ENCODE measurements around the gene LHFPL5.

Gene LHFPL5

DNA sequence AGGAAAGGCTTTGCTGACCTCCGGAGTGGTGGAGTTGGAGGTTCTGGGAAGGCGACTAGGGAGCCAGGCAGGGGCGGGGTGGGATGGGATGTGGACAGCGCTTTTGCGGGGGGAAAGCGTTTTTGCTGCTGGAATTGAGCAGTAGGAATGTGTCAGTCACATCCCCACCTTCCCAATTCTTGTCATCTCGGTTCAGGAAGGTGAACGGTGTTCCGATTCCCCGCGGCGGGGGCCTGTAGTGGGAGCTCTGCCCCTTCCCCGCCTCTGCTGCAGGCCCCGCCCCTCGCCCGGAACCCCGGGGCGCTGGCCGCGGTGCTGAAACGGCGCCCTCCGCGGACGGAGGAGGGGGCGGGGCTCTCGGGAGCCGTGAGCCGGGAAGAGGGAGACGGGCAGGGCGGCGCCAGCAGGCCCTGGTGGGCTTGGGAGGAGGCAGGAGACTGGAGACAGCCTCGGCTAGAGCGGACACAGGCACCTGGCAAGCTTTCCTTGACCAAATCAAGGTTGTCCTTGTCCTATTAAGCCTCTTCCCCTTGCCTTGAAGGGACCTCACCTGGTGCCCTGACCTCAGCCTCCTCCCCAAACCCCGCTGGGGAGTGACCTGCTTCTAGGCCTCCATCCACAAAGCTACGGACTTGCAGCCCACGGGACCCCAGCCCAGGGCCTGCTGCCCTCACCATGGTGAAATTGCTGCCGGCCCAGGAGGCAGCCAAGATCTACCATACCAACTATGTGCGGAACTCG is at the start of gene LHFPL5:
LHFPL5 (plus strand) TSS at position 357 of the 741 bp plus-strand sequence; CDS start at position 676, 319 bp downstream.
- H3K4me3 ChIP-seq (ENCODE audit: low read depth, low read length): peak within 1 kb of the TSS; percentile 83
- H3K27me3 ChIP-seq (ENCODE audit: control insufficient read depth, insufficient read depth, low read length): peaks cover 6% of the 10 kb centered on the region
- no peaks in the 10 kb centered on the region for H3K9me3 ChIP-seq (ENCODE audit: control insufficient read depth, insufficient read depth, low read length)
- H3K4me1 ChIP-seq (ENCODE audit: control insufficient read depth, insufficient read depth, low read length): peaks cover 4% of the 10 kb centered on the region
- no peak within 1 kb of the TSS for H3K9ac ChIP-seq (ENCODE audit: low read depth, low read length)
- no peaks in the 10 kb centered on the region for H3K36me3 ChIP-seq (ENCODE audit: control insufficient read depth, insufficient read depth, low read length)

DNA sequence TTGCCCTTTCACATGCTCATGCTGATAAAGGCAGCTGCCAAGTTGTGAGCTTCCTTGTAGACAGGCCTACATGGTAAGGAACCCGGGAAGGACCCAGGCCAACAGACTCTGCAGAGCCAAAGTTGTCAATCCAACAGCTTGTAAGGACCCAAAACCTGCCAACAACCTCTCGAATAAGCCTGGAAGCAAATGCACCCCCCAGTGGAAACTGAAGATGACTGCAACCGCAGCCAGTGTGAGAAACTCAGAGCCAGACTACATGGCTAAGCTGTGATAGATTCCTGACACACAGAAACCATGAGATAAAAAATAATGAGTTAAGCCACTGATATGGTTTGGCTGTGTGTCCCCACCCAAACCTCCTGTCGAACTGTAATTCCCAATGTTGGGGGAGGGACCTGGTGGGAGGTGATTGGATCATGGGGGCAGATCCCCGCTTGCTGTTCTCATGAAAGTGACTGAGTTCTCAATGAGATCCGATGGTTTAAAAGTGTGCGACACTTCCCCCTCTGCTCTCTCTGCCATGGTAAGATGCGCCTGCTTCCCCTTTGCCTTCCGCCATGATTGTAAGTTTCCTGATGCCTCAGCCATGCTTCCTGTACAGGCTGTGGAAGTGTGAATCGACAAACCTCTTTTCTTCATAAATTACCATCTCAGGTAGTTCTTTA is 47.6 kb upstream of the LHFPL5 start:
- Histone ChIP-seq H3K9me3 (ENCODE audit: control insufficient read depth, insufficient read depth, low read length) (no peaks in the 10 kb centered on the region), H3K36me3 (ENCODE audit: control insufficient read depth, insufficient read depth, low read length) (no peaks in the 10 kb centered on the region), H3K9ac (ENCODE audit: low read depth, low read length) (no peak overlapping the region), H3K27me3 (ENCODE audit: control insufficient read depth, insufficient read depth, low read length) (no peaks in the 10 kb centered on the region), H3K4me3 (ENCODE audit: low read depth, low read length) (no peak overlapping the region), H3K4me1 (ENCODE audit: control insufficient read depth, insufficient read depth, low read length) (peaks cover 26% of the 10 kb centered on the region)

DNA sequence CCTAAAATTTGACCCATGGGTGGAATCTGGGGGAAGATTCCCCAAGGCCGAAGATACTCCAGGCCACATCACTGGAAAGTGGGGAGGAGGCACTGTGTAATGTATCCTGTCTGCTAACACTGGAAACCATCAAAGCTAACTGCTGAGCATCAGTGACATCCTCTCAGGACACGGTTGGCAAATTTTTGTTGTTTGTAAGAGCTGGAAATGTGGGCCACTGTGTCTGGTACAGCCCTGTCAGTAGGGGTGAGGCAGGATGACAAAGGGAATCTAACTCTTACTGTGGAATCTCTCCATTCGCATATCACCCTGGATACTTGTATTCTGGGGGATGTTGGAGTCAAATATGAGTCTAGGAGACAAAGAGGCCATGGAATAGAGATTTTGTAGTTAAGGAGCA is 45.7 kb upstream of the LHFPL5 start:
- H3K9ac ChIP-seq (ENCODE audit: low read depth, low read length): no peak overlapping the region
- no peaks in the 10 kb centered on the region for H3K9me3 ChIP-seq (ENCODE audit: control insufficient read depth, insufficient read depth, low read length)
- H3K27me3 ChIP-seq (ENCODE audit: control insufficient read depth, insufficient read depth, low read length): no peaks in the 10 kb centered on the region
- peaks cover 35% of the 10 kb centered on the region for H3K4me1 ChIP-seq (ENCODE audit: control insufficient read depth, insufficient read depth, low read length)
- no peak overlapping the region for H3K4me3 ChIP-seq (ENCODE audit: low read depth, low read length)
- no peaks in the 10 kb centered on the region for H3K36me3 ChIP-seq (ENCODE audit: control insufficient read depth, insufficient read depth, low read length)

DNA sequence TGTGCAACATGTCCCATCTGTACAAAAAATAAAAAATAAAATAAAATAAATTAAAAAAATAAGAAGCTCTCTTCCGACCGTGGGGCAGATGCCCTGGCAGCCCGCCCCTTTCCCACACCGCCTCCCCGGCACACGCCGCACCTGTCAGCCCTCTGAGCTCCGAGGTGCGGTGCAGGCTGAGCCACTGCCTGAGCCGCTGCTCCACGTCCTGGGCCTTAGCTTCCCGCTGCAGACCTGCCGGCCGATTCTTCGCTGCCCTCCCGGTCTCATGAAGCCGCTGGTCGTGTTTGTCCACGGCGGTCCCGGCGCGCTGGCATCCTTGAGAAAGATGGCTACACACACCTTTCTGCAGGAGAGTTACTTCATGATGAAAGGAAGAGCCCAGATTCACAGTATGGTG is 39.4 kb upstream of the LHFPL5 start:
- no peak overlapping the region for H3K9ac ChIP-seq (ENCODE audit: low read depth, low read length)
- H3K36me3 ChIP-seq (ENCODE audit: control insufficient read depth, insufficient read depth, low read length): no peaks in the 10 kb centered on the region
- no peaks in the 10 kb centered on the region for H3K27me3 ChIP-seq (ENCODE audit: control insufficient read depth, insufficient read depth, low read length)
- no peak overlapping the region for H3K4me3 ChIP-seq (ENCODE audit: low read depth, low read length)
- peaks cover 10% of the 10 kb centered on the region for H3K4me1 ChIP-seq (ENCODE audit: control insufficient read depth, insufficient read depth, low read length)
- no peaks in the 10 kb centered on the region for H3K9me3 ChIP-seq (ENCODE audit: control insufficient read depth, insufficient read depth, low read length)

DNA sequence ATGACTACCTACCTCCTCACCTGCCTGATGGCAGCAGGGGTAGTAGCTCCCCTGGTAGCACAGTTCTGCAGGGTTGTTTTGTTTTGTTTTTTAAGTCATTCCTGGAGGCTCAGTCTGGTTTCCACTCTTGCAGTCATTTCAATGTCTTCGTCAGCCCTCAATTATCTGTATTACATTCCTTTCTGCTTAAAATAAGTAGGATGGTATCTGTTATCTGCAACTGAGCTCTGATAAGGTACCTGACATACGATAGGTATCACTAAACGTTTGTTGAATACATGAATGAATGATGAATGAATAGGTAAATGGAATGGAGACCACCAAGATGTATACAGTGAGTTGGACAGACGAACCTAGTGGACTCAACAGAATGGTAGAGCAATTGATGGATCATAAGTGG is 35.9 kb upstream of the LHFPL5 start:
- H3K4me1 ChIP-seq (ENCODE audit: control insufficient read depth, insufficient read depth, low read length): no peaks in the 10 kb centered on the region
- no peaks in the 10 kb centered on the region for H3K36me3 ChIP-seq (ENCODE audit: control insufficient read depth, insufficient read depth, low read length)
- H3K4me3 ChIP-seq (ENCODE audit: low read depth, low read length): no peak overlapping the region
- H3K9ac ChIP-seq (ENCODE audit: low read depth, low read length): no peak overlapping the region
- H3K9me3 ChIP-seq (ENCODE audit: control insufficient read depth, insufficient read depth, low read length): no peaks in the 10 kb centered on the region
- H3K27me3 ChIP-seq (ENCODE audit: control insufficient read depth, insufficient read depth, low read length): no peaks in the 10 kb centered on the region

DNA sequence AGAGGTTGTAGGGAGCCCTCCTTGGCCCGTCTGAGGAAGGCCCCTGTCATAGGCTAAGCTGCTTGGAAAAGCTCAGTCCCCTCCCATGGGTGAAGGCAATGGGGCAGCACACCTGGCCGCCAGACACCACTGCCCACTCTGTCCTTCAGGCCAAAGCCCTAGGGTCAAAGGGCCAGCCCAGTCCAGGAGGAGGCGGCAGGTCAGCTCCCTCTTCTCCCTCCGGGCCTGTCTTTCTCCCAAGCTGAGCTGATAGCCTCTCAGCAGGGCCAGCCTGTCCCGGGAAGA is 33.9 kb upstream of the LHFPL5 start:
- no peak overlapping the region for H3K9ac ChIP-seq (ENCODE audit: low read depth, low read length)
- no peaks in the 10 kb centered on the region for H3K4me1 ChIP-seq (ENCODE audit: control insufficient read depth, insufficient read depth, low read length)
- no peaks in the 10 kb centered on the region for H3K36me3 ChIP-seq (ENCODE audit: control insufficient read depth, insufficient read depth, low read length)
- no peak overlapping the region for H3K4me3 ChIP-seq (ENCODE audit: low read depth, low read length)
- H3K27me3 ChIP-seq (ENCODE audit: control insufficient read depth, insufficient read depth, low read length): no peaks in the 10 kb centered on the region
- no peaks in the 10 kb centered on the region for H3K9me3 ChIP-seq (ENCODE audit: control insufficient read depth, insufficient read depth, low read length)

DNA sequence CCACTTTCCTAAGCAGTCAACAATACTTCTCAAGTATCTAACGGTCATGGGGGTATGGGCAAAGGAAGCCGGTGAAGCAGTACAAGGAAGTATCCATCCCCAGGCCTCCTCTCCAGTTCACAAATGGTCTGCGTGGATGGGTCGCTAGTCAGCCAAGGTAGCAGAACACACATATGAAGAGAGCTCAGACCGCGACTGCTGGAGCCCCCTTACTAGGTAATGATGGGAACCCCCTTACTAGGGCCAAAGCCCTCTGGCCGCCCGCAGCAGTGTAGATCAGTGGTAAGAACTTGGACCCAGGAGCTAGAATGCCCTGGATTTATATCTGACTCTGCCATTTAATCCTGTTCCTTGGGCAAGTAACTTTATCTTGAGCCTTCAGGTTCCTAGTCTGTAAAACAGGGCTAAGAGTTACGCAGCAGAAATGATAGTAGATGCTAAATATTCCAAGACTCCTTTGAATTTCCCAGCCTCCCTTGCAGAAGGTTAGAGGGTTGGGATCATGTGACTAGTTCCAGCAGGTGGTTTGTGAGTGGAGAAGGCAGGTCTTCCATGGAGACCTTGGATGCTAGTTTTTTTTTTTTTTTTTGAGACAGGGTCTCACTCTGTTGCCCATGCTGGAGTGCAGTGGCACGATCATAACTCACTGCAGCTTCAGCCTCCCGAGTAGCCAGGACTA is 30.9 kb upstream of the LHFPL5 start:
- H3K27me3 ChIP-seq (ENCODE audit: control insufficient read depth, insufficient read depth, low read length): peaks cover 7% of the 10 kb centered on the region
- H3K9ac ChIP-seq (ENCODE audit: low read depth, low read length): no peak overlapping the region
- H3K4me3 ChIP-seq (ENCODE audit: low read depth, low read length): no peak overlapping the region
- H3K36me3 ChIP-seq (ENCODE audit: control insufficient read depth, insufficient read depth, low read length): no peaks in the 10 kb centered on the region
- H3K9me3 ChIP-seq (ENCODE audit: control insufficient read depth, insufficient read depth, low read length): no peaks in the 10 kb centered on the region
- H3K4me1 ChIP-seq (ENCODE audit: control insufficient read depth, insufficient read depth, low read length): no peaks in the 10 kb centered on the region

DNA sequence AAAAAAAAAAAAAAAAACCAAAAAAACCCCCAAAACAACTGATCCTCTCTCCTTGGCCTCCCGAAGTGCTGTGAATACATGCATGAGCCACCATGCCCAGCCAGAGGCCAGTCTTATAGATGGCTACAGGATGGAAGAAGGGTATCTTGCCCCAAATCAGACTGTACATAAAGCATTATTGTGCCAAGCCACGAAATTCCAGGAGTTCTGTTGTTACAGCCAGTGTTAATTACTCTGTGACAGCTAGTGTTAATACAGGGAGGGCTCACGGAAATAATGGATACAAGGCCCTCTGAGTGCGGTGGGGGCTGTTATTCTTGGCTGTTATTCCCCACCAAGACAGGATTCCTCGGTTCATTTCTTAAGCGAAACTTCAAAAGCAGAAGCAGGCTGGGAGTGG is 30.1 kb upstream of the LHFPL5 start:
- Histone ChIP-seq H3K4me1 (ENCODE audit: control insufficient read depth, insufficient read depth, low read length) (no peaks in the 10 kb centered on the region), H3K9me3 (ENCODE audit: control insufficient read depth, insufficient read depth, low read length) (no peaks in the 10 kb centered on the region), H3K27me3 (ENCODE audit: control insufficient read depth, insufficient read depth, low read length) (peaks cover 7% of the 10 kb centered on the region), H3K9ac (ENCODE audit: low read depth, low read length) (no peak overlapping the region), H3K4me3 (ENCODE audit: low read depth, low read length) (no peak overlapping the region), H3K36me3 (ENCODE audit: control insufficient read depth, insufficient read depth, low read length) (no peaks in the 10 kb centered on the region)

DNA sequence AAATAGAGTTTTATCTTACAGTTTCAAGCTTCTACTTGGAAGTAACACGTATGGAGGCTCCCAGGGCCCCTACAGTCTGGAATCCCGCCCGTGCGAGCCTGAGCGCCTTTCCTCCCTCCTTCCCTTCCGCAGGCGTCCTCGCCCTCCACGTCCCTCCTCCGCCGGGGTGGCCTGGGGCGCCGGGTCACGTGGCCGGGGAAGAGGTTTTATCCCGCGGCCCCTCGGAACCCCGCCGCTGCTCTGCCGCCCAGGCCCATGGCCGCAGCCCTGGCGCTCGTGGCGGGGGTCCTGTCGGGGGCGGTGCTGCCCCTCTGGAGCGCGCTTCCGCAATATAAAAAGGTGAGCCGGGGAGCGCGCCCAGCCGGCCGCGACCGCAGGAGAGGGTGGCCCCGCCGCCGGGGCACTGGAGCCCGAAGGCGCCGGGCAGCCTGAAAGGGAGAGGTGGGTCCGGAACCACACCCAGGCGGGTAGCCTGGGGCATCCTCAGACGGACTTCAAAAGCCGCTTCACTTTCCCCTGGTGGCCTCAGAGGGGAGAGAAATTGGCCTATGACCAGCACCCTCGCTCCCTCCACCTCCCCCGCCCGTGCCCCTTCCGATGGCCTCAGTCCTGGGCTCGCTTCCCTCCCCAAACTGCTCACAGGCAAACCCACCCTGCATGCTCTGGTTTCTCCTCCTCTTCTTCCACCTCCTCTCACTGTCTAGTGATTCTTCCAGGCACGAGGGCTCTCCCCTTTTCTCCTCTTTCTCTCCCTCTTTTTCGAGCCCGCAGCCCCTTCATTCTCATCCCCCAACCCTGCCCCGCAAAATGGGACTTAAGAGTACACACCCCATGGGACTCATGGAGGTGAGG is 28.6 kb upstream of the LHFPL5 start, which contains the start of gene CLPSL2:
CLPSL2 (plus strand) TSS at position 235 of the 852 bp plus-strand sequence; CDS start at position 256, 21 bp downstream.
- H3K4me3 ChIP-seq (ENCODE audit: low read depth, low read length): peak within 1 kb of the TSS; percentile 59
- peak within 1 kb of the TSS; percentile 60 for H3K9ac ChIP-seq (ENCODE audit: low read depth, low read length)
- no peaks in the 10 kb centered on the region for H3K4me1 ChIP-seq (ENCODE audit: control insufficient read depth, insufficient read depth, low read length)
- H3K27me3 ChIP-seq (ENCODE audit: control insufficient read depth, insufficient read depth, low read length): peaks cover 7% of the 10 kb centered on the region
- H3K9me3 ChIP-seq (ENCODE audit: control insufficient read depth, insufficient read depth, low read length): no peaks in the 10 kb centered on the region
- no peaks in the 10 kb centered on the region for H3K36me3 ChIP-seq (ENCODE audit: control insufficient read depth, insufficient read depth, low read length)

DNA sequence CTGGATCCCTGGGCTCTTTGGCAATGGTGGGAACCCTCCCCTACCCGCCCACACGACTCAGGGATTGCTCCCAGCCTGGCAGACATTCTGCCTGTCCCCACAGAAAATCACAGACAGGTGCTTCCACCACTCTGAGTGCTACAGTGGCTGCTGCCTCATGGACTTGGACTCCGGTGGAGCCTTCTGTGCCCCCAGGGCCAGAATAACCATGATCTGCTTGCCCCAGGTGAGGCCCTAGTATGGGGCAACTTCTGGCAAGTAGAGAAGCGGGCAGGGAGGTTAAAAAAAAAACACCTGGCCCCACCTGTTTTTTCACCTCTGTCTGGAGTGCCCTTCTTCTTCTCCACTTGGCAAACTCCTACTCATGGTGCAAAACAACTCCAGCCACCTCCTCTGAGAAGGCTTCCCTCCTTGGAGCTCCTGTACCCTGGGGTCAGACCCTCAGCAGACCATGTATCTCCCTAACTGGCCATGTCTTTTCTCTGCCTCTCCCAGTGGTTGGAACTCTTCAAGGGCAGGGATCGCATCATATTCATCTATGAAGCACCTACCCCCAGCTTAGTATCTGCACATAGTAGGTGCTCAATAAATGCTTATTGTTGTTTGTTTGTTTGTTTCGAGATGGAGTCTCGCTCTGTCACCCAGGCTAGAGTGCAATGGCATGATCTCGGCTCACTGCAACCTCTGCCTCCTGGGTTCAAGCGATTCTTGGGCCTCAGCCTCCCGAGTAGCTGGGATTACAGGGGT is 27.6 kb upstream of the LHFPL5 start:
- Histone ChIP-seq H3K27me3 (ENCODE audit: control insufficient read depth, insufficient read depth, low read length) (peaks cover 7% of the 10 kb centered on the region), H3K4me3 (ENCODE audit: low read depth, low read length) (no peak overlapping the region), H3K9me3 (ENCODE audit: control insufficient read depth, insufficient read depth, low read length) (no peaks in the 10 kb centered on the region)

DNA sequence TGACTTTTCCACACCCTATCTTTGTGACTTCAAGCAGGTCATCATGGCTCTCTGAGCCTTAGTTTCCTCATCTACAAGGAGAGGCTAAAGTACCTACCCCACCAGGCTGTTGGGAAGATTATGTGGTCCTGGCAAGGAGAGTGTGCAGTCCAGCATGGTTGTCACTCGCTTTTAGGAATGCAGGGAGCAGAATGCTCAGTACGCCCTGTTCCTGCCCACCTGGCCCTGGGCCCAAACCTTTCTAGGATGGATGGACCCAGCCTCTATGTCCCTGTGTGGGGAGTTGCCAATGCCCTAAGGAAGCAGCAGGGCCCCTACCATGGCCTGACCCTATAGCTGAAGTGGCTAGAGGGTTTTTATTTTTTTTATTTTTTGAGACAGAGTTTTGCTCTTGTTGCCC is 26.7 kb upstream of the LHFPL5 start:
- Histone ChIP-seq H3K4me1 (ENCODE audit: control insufficient read depth, insufficient read depth, low read length) (no peaks in the 10 kb centered on the region), H3K27me3 (ENCODE audit: control insufficient read depth, insufficient read depth, low read length) (peaks cover 7% of the 10 kb centered on the region), H3K9me3 (ENCODE audit: control insufficient read depth, insufficient read depth, low read length) (no peaks in the 10 kb centered on the region), H3K36me3 (ENCODE audit: control insufficient read depth, insufficient read depth, low read length) (no peaks in the 10 kb centered on the region), H3K4me3 (ENCODE audit: low read depth, low read length) (no peak overlapping the region), H3K9ac (ENCODE audit: low read depth, low read length) (no peak overlapping the region)

More for the DNA sequence above, 27.6 kb upstream of the LHFPL5 start:
- Histone ChIP-seq H3K9ac (ENCODE audit: low read depth, low read length) (no peak overlapping the region), H3K4me1 (ENCODE audit: control insufficient read depth, insufficient read depth, low read length) (no peaks in the 10 kb centered on the region), H3K36me3 (ENCODE audit: control insufficient read depth, insufficient read depth, low read length) (no peaks in the 10 kb centered on the region)
